Midbrain (tissue), 1 donor: ENCODE measurements around the gene CREB5.

ENCODE experiments used
- DNase-seq: peaks from one replicate; lab custom pipeline; 2025; lab: John Stamatoyannopoulos, UW

CREB5 gene

DNA sequence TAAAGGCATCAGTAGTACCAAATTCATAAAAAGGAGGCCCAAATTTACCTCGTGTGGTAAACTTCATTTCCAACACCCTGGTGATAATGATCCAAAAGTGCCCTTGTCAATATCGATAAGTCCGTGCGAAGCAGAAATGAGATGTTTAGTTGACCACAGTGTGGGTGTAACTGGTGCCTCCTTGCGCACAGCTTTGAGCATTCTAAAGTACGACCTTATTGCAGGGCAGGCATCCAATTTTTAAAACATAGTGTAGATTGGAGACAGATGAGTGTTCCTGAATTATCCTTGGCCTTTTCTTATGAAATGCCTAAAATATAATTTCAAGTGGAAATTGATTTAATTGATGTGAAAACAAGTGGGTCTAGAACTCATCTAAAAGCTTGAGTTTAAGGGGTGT is 297.4 kb downstream of the CREB5 start:
- DNase-seq: no peak

DNA sequence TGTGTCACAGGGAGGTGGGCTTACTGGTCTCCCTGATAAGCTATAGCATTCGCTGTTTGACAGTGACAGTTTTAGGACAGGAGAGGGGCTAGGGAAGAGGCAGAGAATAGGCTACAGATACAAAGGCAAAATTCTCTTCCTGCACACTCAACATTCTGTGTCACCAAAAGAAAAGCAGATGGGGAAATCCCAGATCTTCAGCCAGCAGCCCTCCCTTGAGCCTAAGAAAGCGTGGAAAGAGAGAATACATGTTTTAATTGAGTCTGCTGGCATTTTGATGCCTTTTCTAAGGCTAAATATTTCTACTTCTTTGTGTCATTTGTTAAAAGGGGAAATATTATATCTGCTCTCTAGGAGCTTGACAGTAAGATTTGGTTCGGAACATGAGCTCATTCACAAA is 298.8 kb downstream of the CREB5 start:
- no peak for DNase-seq

DNA sequence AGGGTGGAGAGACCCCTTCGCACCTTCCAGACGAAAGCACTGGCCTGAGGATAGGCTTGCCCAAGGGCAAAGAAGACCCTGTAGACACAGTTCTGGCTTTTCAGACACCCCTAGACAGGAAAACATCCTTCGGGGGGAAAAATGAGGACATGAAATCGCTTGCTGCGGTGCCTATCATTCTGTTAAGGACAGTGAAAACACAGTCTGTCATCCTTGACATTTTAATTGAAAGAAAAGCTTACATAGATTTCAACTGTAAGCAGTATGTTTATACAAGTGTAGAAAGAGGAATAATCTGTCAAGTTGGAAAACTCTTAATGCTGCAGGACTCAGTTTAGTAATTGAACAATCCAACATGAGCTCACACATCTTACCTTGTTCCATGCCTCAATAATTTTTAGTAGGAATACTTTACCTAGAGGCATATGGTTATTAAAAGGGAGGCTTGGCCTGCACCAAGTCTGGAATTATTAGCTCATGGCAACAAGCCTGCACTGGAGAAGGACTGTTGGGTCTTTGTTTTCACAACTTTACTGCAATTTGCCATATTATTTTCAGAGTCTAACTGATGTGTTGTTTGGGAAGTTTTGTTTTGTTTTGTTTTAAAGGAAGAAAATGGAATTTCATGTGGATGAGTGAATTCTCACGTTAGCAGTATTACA is 302.3 kb downstream of the CREB5 start:
- DNase-seq: peak; percentile 17

DNA sequence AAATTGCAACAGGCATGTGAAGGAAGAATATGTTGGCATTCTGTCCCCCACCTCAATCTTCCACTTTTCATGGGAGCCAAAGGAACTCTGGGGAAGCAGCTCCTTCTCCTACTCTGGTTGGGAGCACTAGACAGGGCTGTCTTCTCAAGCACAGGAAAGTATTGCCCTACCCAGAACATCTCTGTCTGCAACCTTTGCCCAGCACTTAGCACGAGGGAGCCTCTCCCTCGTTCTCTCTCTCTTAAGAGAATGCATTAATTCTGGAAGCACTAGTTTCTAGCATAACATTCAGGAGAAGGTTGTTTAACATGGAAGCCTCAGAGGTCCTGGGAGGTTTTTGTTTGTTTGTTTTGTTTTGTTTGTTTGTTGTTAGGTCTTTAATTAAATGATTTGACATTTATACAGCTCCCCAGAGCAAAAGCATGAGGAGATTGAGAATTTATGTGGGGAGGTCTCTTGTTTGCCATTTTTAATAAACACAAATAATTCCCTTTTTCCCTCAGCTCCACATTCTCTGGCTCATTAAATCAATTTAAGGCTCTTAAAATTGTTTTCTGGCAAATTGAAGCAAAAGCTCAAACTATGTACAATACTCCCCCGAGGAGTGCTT is 305.2 kb downstream of the CREB5 start:
- DNase-seq: no peak

DNA sequence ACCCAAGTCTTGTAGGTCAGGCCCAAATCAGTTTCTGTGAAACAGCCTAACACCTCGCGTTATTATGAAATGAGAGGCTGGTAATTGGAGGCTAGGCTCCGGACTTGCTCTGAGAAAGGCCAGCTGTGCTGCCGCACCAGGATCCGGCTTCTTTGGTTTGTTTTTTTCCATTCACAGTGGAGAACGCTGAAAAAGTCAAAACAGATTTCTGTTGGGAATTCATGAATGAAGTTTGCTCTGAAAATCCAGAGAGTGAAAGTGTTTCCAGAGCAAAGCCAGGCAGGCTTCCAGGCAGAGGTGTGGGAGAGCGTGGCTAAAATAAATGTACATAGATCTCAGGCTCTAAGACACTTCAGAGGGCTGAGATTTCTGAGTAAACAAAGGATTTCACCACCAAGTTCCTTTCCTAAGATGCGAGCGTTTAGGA is 305.8 kb downstream of the CREB5 start:
- no peak for DNase-seq

DNA sequence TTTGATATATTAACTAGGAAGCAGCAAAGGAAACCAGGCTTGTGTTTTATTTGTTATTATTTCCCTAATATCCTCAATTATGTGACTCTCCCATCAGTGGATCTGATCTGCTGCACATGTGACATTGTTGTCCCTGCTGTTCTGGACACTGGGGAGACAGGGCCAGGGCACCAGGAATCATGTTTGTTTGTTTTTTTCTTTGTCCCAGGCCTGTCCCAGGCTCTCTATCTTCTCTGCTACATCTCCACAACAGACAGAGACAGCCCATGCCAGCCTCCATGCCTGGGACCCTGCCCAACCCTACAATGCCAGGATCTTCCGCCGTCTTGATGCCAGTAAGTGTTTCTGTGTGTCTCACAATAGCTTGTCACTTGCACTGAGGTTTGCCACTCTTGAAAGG is 306.2 kb downstream of the CREB5 start:
- DNase-seq: no peak

DNA sequence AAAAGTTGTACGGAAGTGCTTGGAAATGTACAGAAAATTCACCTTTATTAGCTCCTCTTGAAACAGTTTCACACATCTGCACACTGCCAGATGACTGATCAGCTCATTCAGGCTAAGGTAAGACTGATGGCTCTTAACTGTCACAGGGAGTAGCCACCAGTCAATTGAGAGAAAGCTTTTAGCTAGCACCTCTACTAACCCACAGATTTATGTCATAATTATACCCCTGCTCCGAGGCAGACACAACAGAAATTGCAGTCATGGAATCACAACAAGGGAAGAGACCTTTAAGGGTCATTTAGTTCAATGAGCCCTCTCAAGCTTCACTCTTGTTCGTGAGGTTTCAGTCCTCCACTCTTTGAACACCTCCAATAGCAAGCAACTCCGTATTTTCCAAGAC is 310.4 kb downstream of the CREB5 start:
- no peak for DNase-seq

DNA sequence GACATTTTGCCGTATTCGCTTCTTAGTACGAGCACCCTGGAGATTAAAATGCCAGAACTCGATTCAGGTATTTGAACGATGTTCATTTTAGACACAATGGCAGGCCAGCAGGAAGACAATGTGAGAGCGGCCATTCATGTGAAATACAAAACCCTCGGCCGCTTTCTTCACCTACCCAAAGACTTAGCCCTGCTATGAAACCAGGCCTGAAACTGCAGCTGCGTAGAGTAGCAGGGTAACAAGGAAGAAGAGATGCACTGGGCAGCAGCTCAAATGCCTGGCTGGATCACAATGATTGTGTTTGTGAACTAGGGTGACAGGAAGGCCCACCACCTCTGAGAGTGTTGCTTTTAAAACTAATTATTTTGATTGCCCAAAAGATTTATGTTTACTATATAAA is 311.0 kb downstream of the CREB5 start:
- DNase-seq: peak; percentile 60

DNA sequence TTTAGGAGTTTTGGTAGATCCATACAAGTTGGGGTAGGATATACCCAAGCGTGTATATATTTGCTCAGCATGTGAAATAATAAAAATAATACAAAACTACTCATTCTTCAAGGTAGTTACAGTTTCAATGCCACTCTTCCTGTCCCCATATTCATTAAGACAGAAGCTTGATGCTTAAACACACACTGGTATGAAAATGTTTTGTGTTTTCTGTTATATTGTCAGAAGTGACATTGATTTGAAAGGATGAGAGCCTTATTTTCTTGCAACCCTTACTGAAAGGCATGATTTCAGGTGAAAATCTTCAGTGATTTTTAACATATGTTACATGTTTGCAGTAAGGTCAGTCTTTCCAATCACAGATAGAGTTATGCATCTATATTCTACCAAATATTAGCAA is 312.2 kb downstream of the CREB5 start:
- DNase-seq: no peak

DNA sequence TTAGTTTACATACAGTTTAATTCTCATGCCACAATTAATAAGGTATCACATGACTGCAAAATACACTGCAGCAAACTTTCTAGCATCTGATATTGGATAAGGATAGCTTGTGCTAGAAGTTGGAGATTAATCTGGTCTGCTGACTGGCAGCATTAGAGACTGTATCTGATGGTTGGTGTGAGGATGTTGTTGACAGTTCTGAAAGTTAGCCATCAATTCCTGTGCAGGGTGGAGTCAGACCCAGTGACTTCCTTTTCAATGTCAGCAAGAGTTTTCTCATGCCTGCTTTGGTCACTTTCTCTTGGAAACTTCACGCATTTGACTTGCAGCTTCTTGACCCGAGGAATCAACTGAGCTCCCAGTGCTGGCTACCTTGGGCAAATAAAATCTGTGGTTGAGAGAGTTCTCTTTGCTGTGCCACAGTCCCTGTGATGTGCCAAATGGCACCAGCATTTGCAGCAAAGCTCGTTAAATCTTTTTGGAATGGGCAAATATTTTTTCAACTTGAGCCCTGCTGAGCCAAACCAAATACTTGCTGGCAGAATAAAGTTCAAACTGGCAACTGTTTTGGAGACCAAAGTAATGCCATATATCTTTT is 312.8 kb downstream of the CREB5 start:
- no peak for DNase-seq

DNA sequence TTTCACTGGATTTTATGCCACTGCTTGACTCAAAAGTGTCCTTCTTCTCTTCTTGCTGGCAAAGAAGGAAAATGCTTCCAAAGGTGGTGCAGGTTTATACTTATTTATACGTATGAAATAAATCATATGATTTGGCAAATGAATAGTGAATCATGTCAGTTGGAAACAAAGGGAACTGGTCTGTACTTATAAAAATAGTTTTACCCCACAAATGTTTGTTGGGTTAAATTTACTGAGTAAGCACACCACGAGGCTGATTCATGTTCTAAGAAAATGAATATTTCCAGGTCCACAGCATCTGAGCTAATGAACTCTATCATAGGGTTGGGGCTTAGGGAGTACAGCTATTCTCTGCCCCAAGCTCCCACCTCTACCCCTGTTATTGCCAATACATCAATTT is 313.6 kb downstream of the CREB5 start:
- DNase-seq: no peak

DNA sequence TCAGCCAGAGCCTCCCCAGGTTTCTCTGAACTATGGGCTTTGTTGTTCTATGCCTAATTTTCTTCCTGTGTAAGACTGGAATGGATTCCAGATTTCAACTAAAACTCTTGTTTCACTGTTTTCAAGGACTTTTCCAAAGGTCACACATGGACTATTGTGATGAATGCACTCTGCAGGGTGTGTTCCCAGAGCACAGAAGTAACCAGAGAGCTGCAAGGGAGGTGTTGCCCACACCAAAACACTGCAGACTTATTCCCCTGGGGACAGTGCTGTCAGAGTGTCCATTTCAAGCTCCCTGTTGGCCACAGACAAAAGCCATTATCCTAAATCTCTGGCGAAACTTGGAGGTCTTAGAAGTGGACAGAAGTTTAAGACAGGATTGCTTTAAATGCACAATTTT is 314.2 kb downstream of the CREB5 start:
- DNase-seq: no peak

DNA sequence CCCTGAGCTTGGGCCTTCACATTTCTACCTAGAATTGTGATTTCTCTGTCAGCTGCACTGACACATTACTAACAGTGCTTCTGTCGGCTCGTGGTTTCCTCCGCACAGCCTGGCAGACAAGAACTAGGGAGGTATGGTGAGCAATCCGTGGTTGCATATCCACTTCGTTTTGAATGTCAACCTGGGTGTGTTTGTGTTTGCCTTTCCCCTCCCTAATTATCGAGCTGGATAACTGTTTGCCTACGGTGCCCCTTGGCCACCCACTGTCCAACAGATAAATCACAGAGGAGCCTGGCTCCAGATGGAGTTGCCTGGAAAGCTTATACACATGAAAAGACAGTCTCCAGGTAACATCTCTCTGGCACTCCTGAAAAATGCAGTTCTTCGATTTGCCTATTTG is 317.0 kb downstream of the CREB5 start:
- DNase-seq: no peak

DNA sequence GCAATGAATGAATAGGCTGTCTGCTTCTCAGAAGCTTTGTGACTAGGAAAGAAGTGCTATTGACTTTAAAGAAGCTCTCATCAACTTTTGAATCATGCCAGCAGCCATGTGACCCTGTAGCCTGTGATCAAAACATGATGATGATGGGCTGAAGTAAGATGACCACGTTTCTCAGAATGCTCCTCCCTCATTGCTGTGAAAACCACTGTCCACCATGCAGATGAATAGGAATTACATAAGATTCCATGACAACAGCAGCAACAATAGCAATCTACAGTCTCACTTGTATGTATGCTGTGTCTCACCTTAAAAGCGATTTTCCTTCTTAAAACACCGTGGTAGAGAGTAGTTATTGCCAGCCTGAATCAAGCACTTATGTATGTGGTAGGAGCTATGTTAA is 317.4 kb downstream of the CREB5 start:
- DNase-seq: peak; percentile 23

DNA sequence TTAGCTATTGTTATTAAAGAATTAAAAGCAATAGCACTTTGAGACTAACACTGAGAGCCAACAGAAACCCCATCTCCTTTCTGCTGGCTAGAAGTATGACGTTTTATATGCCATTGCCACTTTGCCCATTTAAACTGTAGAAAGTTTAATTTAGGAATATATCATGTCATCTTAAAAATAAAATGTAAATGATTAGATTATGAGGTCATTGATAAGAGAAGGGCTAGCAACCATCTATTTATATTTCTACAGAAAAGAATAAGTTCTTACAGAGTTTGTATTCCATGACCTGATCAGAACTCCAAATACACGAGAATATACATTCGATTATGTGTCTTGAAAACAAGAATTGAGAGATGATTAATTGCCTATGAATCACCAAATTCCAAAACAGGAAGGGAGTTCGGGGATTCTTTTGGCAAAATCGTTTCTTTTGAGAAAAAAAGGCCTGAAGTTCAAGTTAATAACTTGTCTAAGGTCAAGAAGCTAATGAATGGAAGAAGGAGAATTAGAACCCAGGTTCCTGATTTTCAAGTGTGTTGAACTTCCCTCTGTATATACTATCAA is 318.9 kb downstream of the CREB5 start:
- no peak for DNase-seq

DNA sequence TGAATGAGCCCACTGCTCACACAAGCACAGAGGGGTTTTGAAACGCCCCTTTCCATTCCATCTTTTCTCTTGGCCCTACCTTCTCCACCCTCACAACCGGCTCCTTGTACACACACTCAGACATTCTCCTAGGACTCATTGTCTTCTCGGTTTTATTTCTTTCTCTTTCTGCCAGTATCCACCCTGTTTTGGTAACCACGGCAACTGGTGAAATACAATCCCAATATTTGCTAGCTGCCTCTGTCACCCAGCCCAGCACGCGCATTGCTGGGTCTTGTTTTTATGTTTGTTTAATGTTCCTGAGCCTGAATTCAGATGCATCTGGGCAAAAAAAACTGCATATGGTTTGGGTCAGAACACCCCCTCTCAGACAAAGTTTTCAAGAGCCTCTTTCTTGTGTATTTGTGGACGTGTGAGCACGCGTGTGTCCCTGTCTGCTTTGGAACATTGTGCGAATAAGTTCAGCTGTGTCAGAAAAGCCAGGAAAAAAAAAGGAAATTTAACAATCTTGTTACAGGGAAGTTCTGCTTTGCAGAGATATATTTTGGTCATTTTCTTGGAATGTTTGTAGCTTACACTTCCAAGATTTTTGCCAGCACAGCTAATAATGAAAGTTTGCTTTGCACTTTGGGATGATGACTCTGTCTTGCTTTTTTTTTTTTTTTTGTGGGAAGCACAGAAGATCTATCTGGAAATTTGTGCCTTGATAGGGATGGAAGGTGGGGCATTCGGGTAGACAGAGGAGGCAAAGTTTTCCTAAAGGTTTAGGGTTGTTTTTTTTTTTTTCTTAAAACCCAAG is 320.0 kb downstream of the CREB5 start:
- DNase-seq: peak; percentile 15

DNA sequence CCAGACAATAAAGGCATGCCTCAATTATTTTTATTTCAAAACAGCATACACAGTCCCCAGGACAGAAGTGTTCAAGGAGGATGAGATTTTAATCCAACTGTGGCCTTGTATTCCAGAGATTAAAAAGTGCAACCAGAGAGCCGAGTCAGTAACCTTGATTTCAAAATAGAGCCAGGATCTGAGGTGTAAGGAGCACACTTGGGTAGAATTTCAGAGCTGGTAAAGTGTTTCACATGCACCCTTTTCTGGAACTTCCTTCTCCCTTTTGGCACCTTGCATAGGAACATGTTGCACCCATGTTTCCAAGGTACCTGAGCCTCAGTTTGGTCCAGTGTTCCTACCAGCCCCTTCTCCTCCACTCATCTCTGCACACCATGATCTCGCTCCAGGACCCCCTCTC is 320.7 kb downstream of the CREB5 start:
- DNase-seq: no peak

DNA sequence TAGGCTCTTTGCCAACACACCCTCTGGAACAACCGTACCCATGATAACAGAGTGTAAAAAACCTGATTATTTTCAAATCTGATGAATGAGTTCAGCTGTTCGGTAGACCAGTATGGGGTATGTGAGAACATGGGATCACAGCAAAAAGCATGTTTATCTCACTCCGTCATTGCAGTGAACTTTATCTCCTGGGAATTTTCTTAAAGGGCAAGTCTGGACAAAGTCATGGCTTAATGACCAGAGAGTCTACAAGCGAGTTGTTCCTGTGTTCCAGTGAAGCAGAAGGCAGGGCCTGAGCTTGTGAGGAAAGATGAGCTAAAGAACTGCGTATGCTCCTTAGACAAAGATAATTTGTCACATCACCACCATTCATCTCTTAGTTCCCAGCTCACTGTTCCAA is 326.1 kb downstream of the CREB5 start:
- no peak for DNase-seq

DNA sequence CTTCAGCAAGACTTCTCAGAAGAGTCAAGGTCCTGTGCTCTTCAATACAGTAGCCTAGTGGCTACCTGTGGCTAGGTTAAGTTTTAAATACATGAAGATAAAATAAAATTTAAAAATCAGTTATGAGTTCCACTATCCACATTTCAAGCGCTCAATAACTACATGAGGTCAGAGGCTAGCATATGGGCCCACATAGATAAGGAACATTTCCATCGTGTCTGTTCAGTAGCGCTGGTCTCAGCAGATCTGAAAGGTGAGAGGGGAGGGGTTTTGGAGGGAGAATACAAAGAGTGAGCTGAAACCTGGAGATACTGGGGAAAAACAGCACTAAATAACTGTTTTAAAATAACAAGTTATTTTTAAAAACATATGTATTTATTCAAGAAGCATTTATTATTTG is 326.8 kb downstream of the CREB5 start:
- no peak for DNase-seq

DNA sequence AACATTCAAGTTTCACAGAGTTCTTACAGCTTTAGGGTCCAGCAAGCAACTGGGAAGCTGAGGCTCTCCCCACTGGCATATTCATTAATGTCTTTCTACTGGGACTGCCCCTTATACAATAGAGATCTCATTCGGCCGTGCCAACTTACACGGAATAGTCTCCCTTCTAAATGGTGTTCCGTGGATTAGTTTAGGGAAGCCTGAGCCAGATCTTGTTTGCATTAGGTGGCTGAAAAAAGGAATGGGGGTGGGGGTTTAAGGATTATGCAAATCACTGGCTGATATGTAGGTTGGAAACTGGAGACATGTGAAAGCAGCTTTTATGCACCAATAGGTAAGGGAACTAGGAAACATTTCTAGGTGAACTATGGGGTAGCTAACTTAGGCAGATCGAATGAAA is 327.5 kb downstream of the CREB5 start:
- DNase-seq: peak; percentile 35

DNA sequence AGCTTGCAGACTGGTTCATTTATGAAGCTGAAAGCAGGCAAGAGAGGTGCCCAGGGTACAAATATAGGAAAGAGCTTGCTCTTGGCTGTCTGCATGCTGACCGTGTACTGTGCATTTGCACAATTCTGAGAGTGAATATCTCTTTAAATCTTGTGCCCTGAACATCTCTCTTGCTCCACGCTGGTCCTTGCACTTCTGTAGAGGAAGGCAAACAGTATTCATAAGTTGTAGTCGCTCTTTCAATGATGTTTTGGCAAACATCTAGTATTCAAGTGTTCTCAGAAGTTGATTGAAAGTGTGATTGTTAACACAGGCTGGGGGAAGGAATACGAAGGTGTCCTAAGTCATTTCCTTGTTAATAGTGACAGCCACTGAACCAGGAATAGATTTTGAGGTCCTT is 332.6 kb downstream of the CREB5 start:
- no peak for DNase-seq

DNA sequence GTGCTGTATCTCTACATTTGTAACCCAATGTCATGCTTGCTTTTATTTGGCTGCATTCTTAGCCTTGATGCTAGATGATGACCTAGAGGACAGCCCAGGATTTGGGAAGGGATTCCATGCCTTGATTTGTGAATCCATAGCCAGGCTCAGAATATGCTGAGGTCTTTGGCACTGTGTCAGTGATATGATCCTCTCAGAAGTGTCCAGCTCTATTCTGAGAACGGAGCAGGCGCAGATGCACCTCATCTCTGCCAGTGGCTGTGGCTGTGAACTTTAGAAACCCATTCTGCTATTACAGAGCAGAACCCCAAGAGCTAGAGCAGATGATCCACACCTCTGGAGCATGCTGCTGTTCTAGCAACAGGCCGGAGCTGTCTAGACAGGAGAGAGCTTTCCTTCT is 333.0 kb downstream of the CREB5 start:
- DNase-seq: peak; percentile 28

DNA sequence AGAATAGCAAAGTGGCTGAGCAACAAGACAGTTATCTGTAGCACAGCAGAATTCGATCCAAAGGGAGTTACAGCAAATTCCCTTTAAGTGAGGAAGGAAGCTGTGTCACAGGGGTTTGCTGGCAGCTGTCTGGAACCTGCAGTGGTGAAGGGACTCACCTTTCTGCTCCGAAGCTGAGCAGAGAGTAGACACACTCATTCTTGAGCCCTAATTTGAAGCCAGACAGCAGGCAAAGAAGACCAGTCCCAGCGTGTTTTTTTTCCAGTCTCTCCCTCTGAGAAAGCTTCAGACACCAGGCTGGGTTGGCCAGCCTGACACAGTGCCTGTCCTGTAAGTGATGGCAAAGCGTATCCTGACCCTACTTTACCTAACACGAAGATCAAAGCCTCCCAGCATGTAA is 335.1 kb downstream of the CREB5 start:
- DNase-seq: no peak
